HCT116 (cell line): Measurements from ENCODE around the gene ZNG1F. TPM values are rescaled to one million over a fixed set of nuclear protein-coding genes. Genes with fewer than 3 reads are reported as not detected.
"Not testable (repeated sequence)": the region's sequence is repeated elsewhere in the genome, so short reads cannot be mapped to it uniquely, and the experiment has no call there.

Source experiments
- ATAC-seq: fragments of 200-7000 bp; cut with Tn5 transposase; 2 replicates; pipeline ENCODE4 v1.9.1; 2020; ENCODE audit warnings: mild to moderate bottlenecking, moderate library complexity
- BruUV-seq: library from RNA; stranded (reverse); fragments of 400-500 nt; replicated peaks from 2 replicates; lab custom pipeline; 2021; lab: Mats Ljungman, UMichigan
- CTCF ChIA-PET: fragments of 300-600 bp; sonication (Branson Sonifier 250); formaldehyde crosslinking; loops from one replicate; lab custom pipeline; 2021; ENCODE audit warnings: antibody characterized with exemption; lab: Charles Lee
- POLR2A ChIA-PET: fragments of 300-600, 350-600 bp; sonication (Branson Sonifier 250); formaldehyde crosslinking; loops from one replicate; lab custom pipeline; 2021; ENCODE audit warnings: antibody characterized with exemption; lab: Charles Lee
- RAD21 ChIA-PET, 2 experiments: fragments of 300-600 bp; sonication (Branson Sonifier 250); formaldehyde crosslinking; loops; one replicate each; lab custom pipeline; 2023; ENCODE audit warnings: low total read pairs in 2 of 2; ENCODE audit not compliant: uncharacterized antibody in 2 of 2, unreplicated experiment in 2 of 2, low non-redundant PET in 1 of 2; lab: Charles Lee
- DNase-seq: peaks from one replicate; pipeline ENCODE4 v3.0.0-alpha.2; 2010; ENCODE audit warnings: low read depth, low spot score
- H2AFZ ChIP-seq: fragments of 200-600 bp; shearing (Covaris generic), sonication (generic); 2 replicates; pipeline ENCODE4 v1.6.1; 2017; ENCODE audit warnings: low read depth, mixed run types, mixed read lengths, antibody characterized with exemption, low read length; ENCODE audit not compliant: poor library complexity, severe bottlenecking
- H3K27ac ChIP-seq: 2 replicates; pipeline ENCODE4 v1.5.1; 2012; ENCODE audit warnings: low read depth, low read length
- H3K27me3 ChIP-seq: fragments of 200-600 bp; sonication (generic); 2 replicates; pipeline ENCODE4 v1.6.1; 2016; ENCODE audit warnings: mixed run types, low read length, mixed read lengths; ENCODE audit not compliant: insufficient read depth
- H3K36me3 ChIP-seq, 2 experiments: fragments of 200-500 bp in 1 of 2; fragments of 200-600 bp in 1 of 2; sonication (Bioruptor generic) in 1 of 2; sonication (generic) in 1 of 2; 2 replicates each; pipeline versions ENCODE4 v1.5.1 to v1.6.1; 2014 to 2016; ENCODE audit warnings: low read length in 2 of 2, inconsistent platforms in 1 of 2, mixed read lengths in 1 of 2, mixed run types in 1 of 2; ENCODE audit not compliant: insufficient read depth in 2 of 2, control insufficient read depth in 1 of 2
- H3K4me1 ChIP-seq, 2 experiments: fragments of 200-600 bp in 1 of 2; sonication (generic) in 1 of 2; 2 replicates each; pipeline versions ENCODE4 v1.5.1 to v1.6.1; 2012 to 2017; ENCODE audit warnings: low read length in 2 of 2, inconsistent platforms in 1 of 2, mild to moderate bottlenecking in 1 of 2, mixed read lengths in 1 of 2, mixed run types in 1 of 2, moderate library complexity in 1 of 2; ENCODE audit not compliant: insufficient read depth in 2 of 2, control insufficient read depth in 1 of 2
- H3K4me2 ChIP-seq: fragments of 200-600 bp; sonication (generic); 2 replicates; pipeline ENCODE4 v1.6.1; 2017; ENCODE audit warnings: mixed run types, low read length, mixed read lengths
- H3K4me3 ChIP-seq, 2 experiments: fragments of 200-600 bp in 1 of 2; sonication (generic) in 1 of 2; replicated peaks in 1 of 2; 2 replicates each; pipeline ENCODE4 v1.5.1; 2011 to 2016; ENCODE audit warnings: low read length in 2 of 2, control low read depth in 1 of 2, low read depth in 1 of 2, mild to moderate bottlenecking in 1 of 2, mixed read lengths in 1 of 2, mixed run types in 1 of 2
- H3K79me2 ChIP-seq: fragments of 200-600 bp; sonication (generic); 2 replicates; pipeline ENCODE4 v1.6.1; 2017; ENCODE audit warnings: mild to moderate bottlenecking, mixed run types, low read length, moderate library complexity, mixed read lengths; ENCODE audit not compliant: insufficient read depth
- H3K9ac ChIP-seq: fragments of 200-600 bp; sonication (generic); 2 replicates; pipeline ENCODE4 v1.6.1; 2016; ENCODE audit warnings: low read length, mixed read lengths
- H3K9me2 ChIP-seq: fragments of 200-600 bp; sonication (generic), shearing (Covaris generic); 2 replicates; pipeline ENCODE4 v1.6.1; 2017; ENCODE audit warnings: mixed run types, mild to moderate bottlenecking, moderate library complexity; ENCODE audit not compliant: insufficient read depth
- H3K9me3 ChIP-seq, 2 experiments: fragments of 200-500 bp in 1 of 2; fragments of 200-600 bp in 1 of 2; sonication (Bioruptor generic) in 1 of 2; sonication (generic) in 1 of 2; 2 replicates each; pipeline ENCODE4 v1.6.1; 2014 to 2017; ENCODE audit warnings: low read length in 2 of 2, mixed read lengths in 2 of 2, inconsistent platforms in 1 of 2, low read depth in 1 of 2, mild to moderate bottlenecking in 1 of 2, mixed run types in 1 of 2, moderate library complexity in 1 of 2; ENCODE audit not compliant: control insufficient read depth in 1 of 2, insufficient read depth in 1 of 2
- H4K20me1 ChIP-seq: fragments of 200-600 bp; sonication (generic), shearing (Covaris generic); 2 replicates; pipeline ENCODE4 v1.6.1; 2017; ENCODE audit warnings: mixed run types, mild to moderate bottlenecking, moderate library complexity; ENCODE audit not compliant: insufficient read depth
- CBX3 ChIP-seq: IDR thresholded peaks from 2 replicates; pipeline ENCODE4 v1.6.1; 2012; ENCODE audit warnings: low read depth
- intact Hi-C: fragments of 100-400 bp; cut with micrococcal nuclease; formaldehyde crosslinking; loops from 2 replicates; pipeline ENCODE4 v1.10.0; 2022
- total RNA-seq: library from RNA; stranded (reverse); gene quantifications from one replicate; pipeline ENCODE4 v1.2.1, GENCODE V29; 2021; ENCODE audit not compliant: unreplicated experiment
- TF ChIP-seq, protein P1 (sequence below): IDR thresholded peaks from 2 replicates; pipeline ENCODE4 v1.6.1; 2011; ENCODE audit warnings: mild to moderate bottlenecking, low read length, moderate library complexity; ENCODE audit not compliant: insufficient replicate concordance; ENCODE audit errors: extremely low read depth

ZNG1F gene
- total RNA-seq, 1 experiment from 2014 or later, result 17.1 TPM

DNA sequence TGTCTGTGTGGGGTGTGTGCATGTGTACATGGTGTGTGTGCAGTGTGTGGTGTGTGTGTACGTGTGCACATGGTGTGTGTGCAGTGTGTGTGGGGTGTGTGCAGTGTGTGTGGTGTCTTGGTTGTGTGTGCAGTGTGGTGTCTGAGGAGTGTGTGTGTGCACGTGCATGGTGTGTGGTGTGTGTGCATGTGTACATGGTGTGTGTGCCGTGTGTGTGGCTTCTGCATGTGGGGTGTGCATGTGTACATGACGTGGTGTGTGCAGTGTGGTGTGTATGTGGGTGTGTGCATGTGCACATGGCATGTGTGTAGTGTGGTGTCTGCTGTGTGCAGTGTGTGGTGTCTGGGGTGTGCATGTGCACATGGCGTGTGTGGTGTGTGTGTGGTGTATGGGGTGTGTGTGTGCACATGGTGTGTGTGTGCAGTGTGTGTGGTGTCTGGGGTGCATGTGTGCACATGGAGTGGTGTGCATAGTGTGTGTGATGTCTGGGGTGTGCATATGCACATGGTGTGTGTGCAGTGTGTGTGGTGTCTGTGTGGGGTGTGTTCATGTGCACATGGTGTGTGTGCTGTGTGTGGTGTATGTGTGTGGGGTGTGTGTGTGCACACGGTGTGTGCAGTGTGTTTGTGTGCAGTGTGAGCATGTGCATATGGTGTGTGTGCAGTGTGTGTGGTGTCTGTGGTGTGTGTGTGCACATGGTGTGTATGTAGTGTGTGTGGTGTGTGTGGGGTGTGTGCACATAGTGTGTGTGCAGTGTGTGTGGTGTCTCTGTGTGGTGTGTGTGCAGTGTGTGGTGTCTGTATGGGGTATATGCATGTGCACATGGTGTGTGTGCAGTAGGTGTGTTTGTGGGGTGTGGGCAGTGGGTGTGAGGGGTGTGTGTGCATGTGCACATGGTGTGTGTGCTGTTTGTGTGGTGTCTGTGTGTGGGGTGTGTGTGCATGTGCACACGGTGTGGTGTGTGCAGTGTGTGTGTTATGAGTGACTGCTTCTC is 40.6 kb upstream of the ZNG1F start:
- no TSS peak for BruUV-seq

DNA sequence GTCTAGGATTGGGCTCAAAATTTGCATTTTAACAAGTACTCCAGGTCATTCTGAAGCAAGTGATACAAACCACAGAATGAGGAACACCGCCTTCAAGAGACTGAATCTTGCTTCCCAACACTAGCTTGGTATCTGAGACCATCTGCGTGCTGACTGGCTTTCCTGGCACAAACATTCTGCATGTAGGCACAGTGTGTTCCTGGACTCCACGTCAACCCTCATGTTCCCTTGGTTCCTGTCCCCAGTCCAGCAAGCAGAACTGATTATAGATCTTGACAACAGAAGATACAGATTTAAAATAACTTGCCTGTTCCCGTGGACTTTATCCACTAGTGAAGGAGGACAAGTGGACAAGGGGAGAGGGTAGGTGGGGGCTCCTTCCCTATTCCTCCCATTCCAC is 30.7 kb upstream of the ZNG1F start:
- DNase-seq, H3K36me3 ChIP-seq, H3K9me3 ChIP-seq, H3K27ac ChIP-seq, CTCF ChIA-PET, POLR2A ChIA-PET, H4K20me1 ChIP-seq, intact Hi-C loops, H3K79me2 ChIP-seq, H3K4me3 ChIP-seq, BruUV-seq, RAD21 ChIA-PET, H2AFZ ChIP-seq, ATAC-seq, H3K4me2 ChIP-seq, H3K9me2 ChIP-seq, H3K27me3 ChIP-seq, H3K9ac ChIP-seq, H3K4me1 ChIP-seq: not testable (repeated sequence)

More for the DNA sequence above, 40.6 kb upstream of the ZNG1F start:
- peaks cover 10% of the 10 kb centered on the region in 2 experiments; a peak in 3 of 4 replicates for H3K9me3 ChIP-seq
- RAD21 ChIA-PET, result no interaction called here
- H3K9me2 ChIP-seq, result no peaks in the 10 kb centered on the region
- H3K27me3 ChIP-seq, result no peaks in the 10 kb centered on the region
- TF ChIP-seq CBX3, result no peak
- TF ChIP-seq, protein P1, sequence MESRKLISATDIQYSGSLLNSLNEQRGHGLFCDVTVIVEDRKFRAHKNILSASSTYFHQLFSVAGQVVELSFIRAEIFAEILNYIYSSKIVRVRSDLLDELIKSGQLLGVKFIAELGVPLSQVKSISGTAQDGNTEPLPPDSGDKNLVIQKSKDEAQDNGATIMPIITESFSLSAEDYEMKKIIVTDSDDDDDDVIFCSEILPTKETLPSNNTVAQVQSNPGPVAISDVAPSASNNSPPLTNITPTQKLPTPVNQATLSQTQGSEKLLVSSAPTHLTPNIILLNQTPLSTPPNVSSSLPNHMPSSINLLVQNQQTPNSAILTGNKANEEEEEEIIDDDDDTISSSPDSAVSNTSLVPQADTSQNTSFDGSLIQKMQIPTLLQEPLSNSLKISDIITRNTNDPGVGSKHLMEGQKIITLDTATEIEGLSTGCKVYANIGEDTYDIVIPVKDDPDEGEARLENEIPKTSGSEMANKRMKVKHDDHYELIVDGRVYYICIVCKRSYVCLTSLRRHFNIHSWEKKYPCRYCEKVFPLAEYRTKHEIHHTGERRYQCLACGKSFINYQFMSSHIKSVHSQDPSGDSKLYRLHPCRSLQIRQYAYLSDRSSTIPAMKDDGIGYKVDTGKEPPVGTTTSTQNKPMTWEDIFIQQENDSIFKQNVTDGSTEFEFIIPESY, result no peak
- no peak overlapping the region for H3K9ac ChIP-seq
- POLR2A ChIA-PET, result no interaction called here
- H4K20me1 ChIP-seq, result no peaks in the 10 kb centered on the region
- ATAC-seq (peak; percentile 46), DNase-seq (no peak)
- intact Hi-C loops, result no loop called here
- H3K4me1 ChIP-seq, result no peaks in the 10 kb centered on the region
- no peak overlapping the region; the same call in 1 of the 2 replicates for H3K27ac ChIP-seq
- H3K4me2 ChIP-seq, result no peak overlapping the region
- CTCF ChIA-PET, result no interaction called here
- H3K36me3 ChIP-seq, result no peaks in the 10 kb centered on the region; a peak in 1 of 4 replicates
- H3K4me3 ChIP-seq, result no peak overlapping the region
- no peaks in the 10 kb centered on the region for H3K79me2 ChIP-seq
- no peak overlapping the region for H2AFZ ChIP-seq

DNA sequence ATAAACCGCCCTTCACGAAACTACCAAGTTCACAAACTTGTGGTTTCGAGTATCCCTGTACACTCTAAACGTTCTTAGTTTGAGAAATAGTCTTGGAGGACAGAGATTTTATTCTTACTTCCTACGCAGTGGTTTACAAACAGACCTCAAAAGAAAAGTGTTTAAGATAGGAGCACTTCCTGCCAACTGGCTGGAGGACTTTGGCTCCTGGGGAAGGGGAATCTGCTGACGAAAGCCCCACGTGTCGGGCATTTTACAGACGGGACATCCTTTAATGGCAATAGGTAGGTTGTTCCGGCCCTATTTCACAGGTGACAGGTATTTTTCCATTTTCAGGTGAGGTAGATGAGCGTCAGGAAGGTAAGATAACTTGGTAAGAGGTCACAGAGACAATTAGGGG is 678 bp downstream of the ZNG1F start:
- H3K4me2 ChIP-seq, H3K9me2 ChIP-seq, H3K27ac ChIP-seq, CTCF ChIA-PET, H3K4me3 ChIP-seq, H3K9me3 ChIP-seq, H3K4me1 ChIP-seq, H4K20me1 ChIP-seq, H3K36me3 ChIP-seq, BruUV-seq, intact Hi-C loops, ATAC-seq, DNase-seq, RAD21 ChIA-PET, H3K79me2 ChIP-seq, H2AFZ ChIP-seq, H3K9ac ChIP-seq, H3K27me3 ChIP-seq, POLR2A ChIA-PET: not testable (repeated sequence)
